ENCODE measurements around the gene PDGFB. TPM values are rescaled to one million over a fixed set of nuclear protein-coding genes. Genes with fewer than 3 reads are reported as not detected.

Gene PDGFB
- total and polyA plus RNA-seq, 9 of the 15 experiments (the other 6 are each of a cell fraction or from before 2014, with no cell fraction given), result 0.07 to 4.0 (median 0.48) TPM; not detected in 1

DNA sequence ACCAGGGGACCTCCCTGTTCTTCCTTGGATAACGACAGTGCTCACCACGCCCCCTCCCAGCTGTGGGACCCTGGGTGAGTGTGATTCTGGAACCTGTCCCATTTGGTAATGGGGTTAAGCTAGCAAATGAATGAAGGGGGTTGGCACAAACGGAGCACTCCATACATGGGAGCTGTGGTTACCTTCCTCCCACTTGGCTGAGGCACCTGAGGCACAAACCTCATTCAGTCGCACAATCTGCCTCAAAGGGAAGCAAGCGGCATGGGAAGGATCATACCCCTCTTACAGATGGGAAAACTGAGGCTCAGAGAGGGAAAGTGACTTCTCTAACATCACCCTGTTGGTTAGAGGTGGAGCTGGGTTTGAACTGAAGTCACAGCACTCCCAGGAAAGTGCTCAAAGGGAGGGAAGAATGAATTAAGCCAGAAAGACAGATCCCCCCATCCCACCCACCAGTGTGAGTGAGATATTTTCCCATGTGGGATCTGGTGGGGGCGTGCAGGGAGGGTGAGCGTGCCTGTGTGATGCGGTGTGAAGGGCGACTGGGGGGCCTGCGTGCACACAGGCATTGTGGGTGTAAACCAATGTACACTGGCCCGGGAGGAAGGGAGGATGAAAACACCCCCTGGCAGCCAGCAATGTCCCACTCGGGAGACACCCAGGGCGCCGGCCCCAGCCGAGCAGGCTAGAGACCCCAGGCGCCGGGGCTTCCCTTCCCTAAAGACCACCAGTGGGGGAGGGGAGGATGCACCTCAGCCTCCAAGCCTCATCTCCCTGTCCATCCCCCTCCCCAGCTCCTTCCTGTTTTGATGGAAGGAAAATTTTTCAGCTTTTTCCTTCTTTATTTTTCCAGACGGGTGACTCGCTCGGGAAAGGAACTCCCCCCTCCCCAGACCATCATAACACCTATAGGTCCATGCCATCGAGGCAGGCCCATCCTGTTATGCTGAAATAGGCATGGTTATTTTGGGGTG lies 8.0 kb upstream of the PDGFB start:
- DNase-seq (ENCODE audit: extremely low read depth in 1 of 4, low spot score in 3 of 4), result no peak
- Histone ChIP-seq H3K4me1 (replicated peaks in 1 of 2; ENCODE audit: control insufficient read depth in 2 of 2, insufficient read depth in 2 of 2, low read length in 2 of 2) (peaks cover 32 to 49% of the 10 kb centered on the region in 2 experiments; a peak in 4 of 5 replicates), H3K4me2 (ENCODE audit: insufficient read depth, low read length) (peak overlapping the region; percentile 18; the same call in 1 of the 2 replicates), H3K9me3 (replicated peaks; ENCODE audit: control insufficient read depth, insufficient read depth, low read depth, low read length) (no peaks in the 10 kb centered on the region), H3K27me3 (ENCODE audit: control insufficient read depth in 2 of 2, insufficient read depth in 2 of 2, low read length in 2 of 2) (no peaks in the 10 kb centered on the region), H3K79me2 (ENCODE audit: control insufficient read depth, insufficient read depth, low read length) (no peaks in the 10 kb centered on the region), H3K9ac (ENCODE audit: insufficient read depth in 1 of 2, low read depth in 2 of 2, low read length in 2 of 2) (peak overlapping the region in 1 of 2 experiments; percentile 78; a peak in 1 of 4 replicates), H3K4me3 (no peak overlapping the region), H3K27ac (ENCODE audit: extremely low read depth, low read depth, low read length) (peak overlapping the region; percentile 44; the same call in 1 of the 3 replicates), H4K20me1 (replicated peaks; ENCODE audit: control insufficient read depth, insufficient read depth, low read length) (no peaks in the 10 kb centered on the region), H2AFZ (ENCODE audit: low read depth, low read length) (peak overlapping the region; percentile 50; the same call in 1 of the 2 replicates), H3K36me3 (ENCODE audit: control insufficient read depth, insufficient read depth, low read length) (no peaks in the 10 kb centered on the region), H3K9me1 (ENCODE audit: control insufficient read depth, insufficient read depth, low read length) (no peaks in the 10 kb centered on the region)
- in situ Hi-C loops (cut with MboI), result no loop called here
- ATAC-seq, result no peak
- POLR2A ChIA-PET, result interaction anchor here (0.6 to 1.8 kb wide), 6 partner anchors 16 to 236 kb away, joined by 3 to 8 read pairs (median 4); no protein-coding TSS in a partner anchor
- CTCF ChIA-PET (ENCODE audit: low intra/inter-chr PET ratio), result no interaction called here
- no peak for FAIRE-seq
- BruUV-seq (replicated peaks), result no TSS peak
- intact Hi-C loops (cut with micrococcal nuclease), result no loop called here
- WGBS (ENCODE audit: insufficient coverage, low coverage, missing lambda C conversion rate), result 11% methylated on average over 11 of the region's 21 CpGs
- TF ChIP-seq, protein P1, sequence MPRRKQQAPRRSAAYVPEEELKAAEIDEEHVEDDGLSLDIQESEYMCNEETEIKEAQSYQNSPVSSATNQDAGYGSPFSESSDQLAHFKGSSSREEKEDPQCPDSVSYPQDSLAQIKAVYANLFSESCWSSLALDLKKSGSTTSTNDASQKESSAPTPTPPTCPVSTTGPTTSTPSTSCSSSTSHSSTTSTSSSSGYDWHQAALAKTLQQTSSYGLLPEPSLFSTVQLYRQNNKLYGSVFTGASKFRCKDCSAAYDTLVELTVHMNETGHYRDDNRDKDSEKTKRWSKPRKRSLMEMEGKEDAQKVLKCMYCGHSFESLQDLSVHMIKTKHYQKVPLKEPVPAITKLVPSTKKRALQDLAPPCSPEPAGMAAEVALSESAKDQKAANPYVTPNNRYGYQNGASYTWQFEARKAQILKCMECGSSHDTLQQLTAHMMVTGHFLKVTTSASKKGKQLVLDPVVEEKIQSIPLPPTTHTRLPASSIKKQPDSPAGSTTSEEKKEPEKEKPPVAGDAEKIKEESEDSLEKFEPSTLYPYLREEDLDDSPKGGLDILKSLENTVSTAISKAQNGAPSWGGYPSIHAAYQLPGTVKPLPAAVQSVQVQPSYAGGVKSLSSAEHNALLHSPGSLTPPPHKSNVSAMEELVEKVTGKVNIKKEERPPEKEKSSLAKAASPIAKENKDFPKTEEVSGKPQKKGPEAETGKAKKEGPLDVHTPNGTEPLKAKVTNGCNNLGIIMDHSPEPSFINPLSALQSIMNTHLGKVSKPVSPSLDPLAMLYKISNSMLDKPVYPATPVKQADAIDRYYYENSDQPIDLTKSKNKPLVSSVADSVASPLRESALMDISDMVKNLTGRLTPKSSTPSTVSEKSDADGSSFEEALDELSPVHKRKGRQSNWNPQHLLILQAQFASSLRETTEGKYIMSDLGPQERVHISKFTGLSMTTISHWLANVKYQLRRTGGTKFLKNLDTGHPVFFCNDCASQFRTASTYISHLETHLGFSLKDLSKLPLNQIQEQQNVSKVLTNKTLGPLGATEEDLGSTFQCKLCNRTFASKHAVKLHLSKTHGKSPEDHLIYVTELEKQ (CRISPR knock-in tag; IDR thresholded peaks at IDR 0.05), result no peak
- TF ChIP-seq CSDE1 (IDR thresholded peaks at IDR 0.05), result no peak
- TF ChIP-seq NFIX (CRISPR knock-in tag; IDR thresholded peaks at IDR 0.05; ENCODE audit: low read depth), result no peak
- TF ChIP-seq MCM5 (IDR thresholded peaks at IDR 0.05; ENCODE audit: low read depth), result no peak
- no peak for TF ChIP-seq ZNF707 (CRISPR knock-in tag; conservative IDR thresholded peaks at IDR 0.05)
- TF ChIP-seq, protein P2, sequence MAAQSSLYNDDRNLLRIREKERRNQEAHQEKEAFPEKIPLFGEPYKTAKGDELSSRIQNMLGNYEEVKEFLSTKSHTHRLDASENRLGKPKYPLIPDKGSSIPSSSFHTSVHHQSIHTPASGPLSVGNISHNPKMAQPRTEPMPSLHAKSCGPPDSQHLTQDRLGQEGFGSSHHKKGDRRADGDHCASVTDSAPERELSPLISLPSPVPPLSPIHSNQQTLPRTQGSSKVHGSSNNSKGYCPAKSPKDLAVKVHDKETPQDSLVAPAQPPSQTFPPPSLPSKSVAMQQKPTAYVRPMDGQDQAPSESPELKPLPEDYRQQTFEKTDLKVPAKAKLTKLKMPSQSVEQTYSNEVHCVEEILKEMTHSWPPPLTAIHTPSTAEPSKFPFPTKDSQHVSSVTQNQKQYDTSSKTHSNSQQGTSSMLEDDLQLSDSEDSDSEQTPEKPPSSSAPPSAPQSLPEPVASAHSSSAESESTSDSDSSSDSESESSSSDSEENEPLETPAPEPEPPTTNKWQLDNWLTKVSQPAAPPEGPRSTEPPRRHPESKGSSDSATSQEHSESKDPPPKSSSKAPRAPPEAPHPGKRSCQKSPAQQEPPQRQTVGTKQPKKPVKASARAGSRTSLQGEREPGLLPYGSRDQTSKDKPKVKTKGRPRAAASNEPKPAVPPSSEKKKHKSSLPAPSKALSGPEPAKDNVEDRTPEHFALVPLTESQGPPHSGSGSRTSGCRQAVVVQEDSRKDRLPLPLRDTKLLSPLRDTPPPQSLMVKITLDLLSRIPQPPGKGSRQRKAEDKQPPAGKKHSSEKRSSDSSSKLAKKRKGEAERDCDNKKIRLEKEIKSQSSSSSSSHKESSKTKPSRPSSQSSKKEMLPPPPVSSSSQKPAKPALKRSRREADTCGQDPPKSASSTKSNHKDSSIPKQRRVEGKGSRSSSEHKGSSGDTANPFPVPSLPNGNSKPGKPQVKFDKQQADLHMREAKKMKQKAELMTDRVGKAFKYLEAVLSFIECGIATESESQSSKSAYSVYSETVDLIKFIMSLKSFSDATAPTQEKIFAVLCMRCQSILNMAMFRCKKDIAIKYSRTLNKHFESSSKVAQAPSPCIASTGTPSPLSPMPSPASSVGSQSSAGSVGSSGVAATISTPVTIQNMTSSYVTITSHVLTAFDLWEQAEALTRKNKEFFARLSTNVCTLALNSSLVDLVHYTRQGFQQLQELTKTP (IDR thresholded peaks at IDR 0.05; ENCODE audit: low read depth in 1 of 2, partially characterized antibody in 2 of 2), result no peak
- no peak for TF ChIP-seq ZNF212 (CRISPR knock-in tag; IDR thresholded peaks at IDR 0.05)
- TF ChIP-seq TSC22D4 (tag; IDR thresholded peaks at IDR 0.05), result no peak
- no peak for TF ChIP-seq GTF2A2 (tag; IDR thresholded peaks at IDR 0.05)
- no peak for TF ChIP-seq HMG20B (CRISPR knock-in tag; IDR thresholded peaks at IDR 0.05)
- peak; percentile 68 to 89 for TF ChIP-seq KDM1A (IDR thresholded peaks at IDR 0.05)
- TF ChIP-seq, protein P3, sequence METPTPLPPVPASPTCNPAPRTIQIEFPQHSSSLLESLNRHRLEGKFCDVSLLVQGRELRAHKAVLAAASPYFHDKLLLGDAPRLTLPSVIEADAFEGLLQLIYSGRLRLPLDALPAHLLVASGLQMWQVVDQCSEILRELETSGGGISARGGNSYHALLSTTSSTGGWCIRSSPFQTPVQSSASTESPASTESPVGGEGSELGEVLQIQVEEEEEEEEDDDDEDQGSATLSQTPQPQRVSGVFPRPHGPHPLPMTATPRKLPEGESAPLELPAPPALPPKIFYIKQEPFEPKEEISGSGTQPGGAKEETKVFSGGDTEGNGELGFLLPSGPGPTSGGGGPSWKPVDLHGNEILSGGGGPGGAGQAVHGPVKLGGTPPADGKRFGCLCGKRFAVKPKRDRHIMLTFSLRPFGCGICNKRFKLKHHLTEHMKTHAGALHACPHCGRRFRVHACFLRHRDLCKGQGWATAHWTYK (CRISPR knock-in tag; IDR thresholded peaks at IDR 0.05), result no peak

All from K562 (cell line).